ENCODE results near the gene RFT1.

The RFT1 gene

DNA sequence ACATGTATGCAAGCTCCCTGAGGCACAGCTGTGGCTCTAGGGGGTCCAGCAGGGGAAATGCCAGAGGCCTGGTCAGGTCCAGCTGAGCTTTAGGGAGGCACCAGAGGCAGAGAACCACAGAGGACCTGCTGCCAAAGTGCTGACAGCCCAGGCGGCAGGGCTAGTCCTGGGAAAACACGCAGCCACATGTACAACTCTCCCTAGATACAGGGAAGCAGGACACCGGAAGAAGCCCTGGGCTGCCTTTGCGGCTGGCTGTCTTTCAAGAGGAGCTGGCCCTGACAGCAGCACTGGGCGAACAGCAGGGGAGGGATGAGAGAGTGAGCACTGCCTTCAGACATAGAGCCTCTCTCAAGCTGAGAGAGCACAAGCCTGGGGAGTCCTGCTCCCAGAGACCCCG, 40.7 kb downstream of the RFT1 start:
- no peaks in the 10 kb centered on the region for H3K9me3 ChIP-seq (ENCODE audit: insufficient read depth, low read length, severe bottlenecking)
- H3K79me2 ChIP-seq (ENCODE audit: insufficient read depth, low read length) = no peaks in the 10 kb centered on the region
- peaks cover 5% of the 10 kb centered on the region for H4K20me1 ChIP-seq (ENCODE audit: insufficient read depth, low read length)
- no peak overlapping the region for H3K9ac ChIP-seq (ENCODE audit: low read depth, low read length)
- H2AFZ ChIP-seq (ENCODE audit: low read depth, low read length) = no peak overlapping the region
- DNase-seq (no peak), ATAC-seq (ENCODE audit: insufficient read depth, low read depth) (no peak; the same call in 2 of the 3 replicates)
- peaks cover 50% of the 10 kb centered on the region for H3K36me3 ChIP-seq (ENCODE audit: insufficient read depth, low read length)
- TF ChIP-seq, protein P1, sequence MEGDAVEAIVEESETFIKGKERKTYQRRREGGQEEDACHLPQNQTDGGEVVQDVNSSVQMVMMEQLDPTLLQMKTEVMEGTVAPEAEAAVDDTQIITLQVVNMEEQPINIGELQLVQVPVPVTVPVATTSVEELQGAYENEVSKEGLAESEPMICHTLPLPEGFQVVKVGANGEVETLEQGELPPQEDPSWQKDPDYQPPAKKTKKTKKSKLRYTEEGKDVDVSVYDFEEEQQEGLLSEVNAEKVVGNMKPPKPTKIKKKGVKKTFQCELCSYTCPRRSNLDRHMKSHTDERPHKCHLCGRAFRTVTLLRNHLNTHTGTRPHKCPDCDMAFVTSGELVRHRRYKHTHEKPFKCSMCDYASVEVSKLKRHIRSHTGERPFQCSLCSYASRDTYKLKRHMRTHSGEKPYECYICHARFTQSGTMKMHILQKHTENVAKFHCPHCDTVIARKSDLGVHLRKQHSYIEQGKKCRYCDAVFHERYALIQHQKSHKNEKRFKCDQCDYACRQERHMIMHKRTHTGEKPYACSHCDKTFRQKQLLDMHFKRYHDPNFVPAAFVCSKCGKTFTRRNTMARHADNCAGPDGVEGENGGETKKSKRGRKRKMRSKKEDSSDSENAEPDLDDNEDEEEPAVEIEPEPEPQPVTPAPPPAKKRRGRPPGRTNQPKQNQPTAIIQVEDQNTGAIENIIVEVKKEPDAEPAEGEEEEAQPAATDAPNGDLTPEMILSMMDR (IDR thresholded peaks at IDR 0.05; ENCODE audit: borderline replicate concordance, extremely low read depth, low read length, poor library complexity, severe bottlenecking) = no peak
- no peak for TF ChIP-seq EZH2 (IDR thresholded peaks at IDR 0.05; ENCODE audit: borderline replicate concordance, low read depth, low read length, severe bottlenecking)
- H3K4me2 ChIP-seq (ENCODE audit: insufficient read depth, low read length) = no peak overlapping the region
- no peak overlapping the region for H3K4me3 ChIP-seq (ENCODE audit: low read depth in 1 of 2, low read length in 2 of 2)
- H3K4me1 ChIP-seq (ENCODE audit: insufficient read depth, low read length) = no peaks in the 10 kb centered on the region
- no peak overlapping the region for H3K27ac ChIP-seq (ENCODE audit: low read length)
- H3K27me3 ChIP-seq (ENCODE audit: insufficient read depth, low read length, poor library complexity) = no peaks in the 10 kb centered on the region

DNA sequence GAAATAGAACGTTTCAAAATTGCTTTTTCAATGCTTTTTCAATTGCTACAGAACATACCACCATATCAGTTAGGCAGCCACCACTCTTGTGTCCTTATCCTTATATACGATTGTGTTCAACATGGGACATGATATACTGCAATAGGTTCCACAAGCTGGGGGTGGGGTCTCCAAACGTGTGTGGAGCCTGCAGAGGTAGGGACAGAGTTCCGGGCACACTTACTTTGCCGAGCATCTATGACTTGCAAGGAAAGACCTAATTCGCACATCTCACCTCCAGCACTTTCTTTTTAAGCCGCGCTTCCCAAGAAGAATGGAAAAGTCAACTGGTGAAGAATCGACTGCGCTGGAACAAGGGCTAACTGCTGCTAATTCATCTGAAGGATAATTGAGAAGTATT, 44.8 kb downstream of the RFT1 start:
- no peak for TF ChIP-seq EZH2 (IDR thresholded peaks at IDR 0.05; ENCODE audit: borderline replicate concordance, low read depth, low read length, severe bottlenecking)
- TF ChIP-seq, protein P1 (IDR thresholded peaks at IDR 0.05; ENCODE audit: borderline replicate concordance, extremely low read depth, low read length, poor library complexity, severe bottlenecking) = no peak
- no peak overlapping the region for H3K4me2 ChIP-seq (ENCODE audit: insufficient read depth, low read length)
- no peak for ATAC-seq (ENCODE audit: insufficient read depth, low read depth)

DNA sequence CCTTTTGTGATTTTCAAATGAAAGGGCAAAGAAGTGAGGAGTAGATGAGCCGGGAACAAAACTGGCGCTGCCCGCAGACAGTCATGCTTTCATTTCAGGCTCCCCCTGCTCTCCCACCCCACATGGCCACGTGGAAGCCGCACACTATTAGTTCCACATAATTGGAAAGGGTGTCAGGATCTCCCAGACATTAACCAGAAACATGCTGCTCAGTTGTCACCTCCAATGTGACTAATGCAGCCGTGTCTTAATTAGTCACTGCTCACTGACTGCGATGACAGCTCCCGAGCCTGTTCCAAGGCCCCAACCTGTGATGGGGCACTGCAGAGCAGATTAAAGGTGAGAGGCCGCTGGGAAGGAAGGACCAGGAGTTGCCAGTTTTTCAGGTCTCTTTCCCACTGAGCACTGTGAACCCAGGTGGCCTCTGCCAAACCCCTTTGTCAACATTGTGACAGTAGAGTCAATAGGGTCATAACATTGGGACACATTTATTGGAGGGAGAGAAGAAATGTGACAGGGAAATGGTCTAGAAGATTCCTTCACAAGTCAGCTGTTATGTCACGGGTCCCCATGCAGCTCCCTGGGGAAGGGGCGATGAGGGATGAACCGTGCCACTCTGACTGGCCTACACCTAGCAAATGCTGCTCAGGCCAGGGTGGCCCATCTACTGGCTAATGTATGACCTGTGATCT, 45.8 kb downstream of the RFT1 start:
- H3K9ac ChIP-seq (ENCODE audit: low read depth, low read length) = no peak overlapping the region
- no peak overlapping the region for H3K27ac ChIP-seq (ENCODE audit: low read length)
- no peaks in the 10 kb centered on the region for H3K4me1 ChIP-seq (ENCODE audit: insufficient read depth, low read length)
- 0 out of 2 replicates have a peak, but pooled peaks cover 6% of the 10 kb centered on the region for H3K36me3 ChIP-seq (ENCODE audit: insufficient read depth, low read length)
- no peak for TF ChIP-seq EZH2 (IDR thresholded peaks at IDR 0.05; ENCODE audit: borderline replicate concordance, low read depth, low read length, severe bottlenecking)
- TF ChIP-seq, protein P1 (IDR thresholded peaks at IDR 0.05; ENCODE audit: borderline replicate concordance, extremely low read depth, low read length, poor library complexity, severe bottlenecking) = no peak
- H3K79me2 ChIP-seq (ENCODE audit: insufficient read depth, low read length) = no peaks in the 10 kb centered on the region
- H3K4me2 ChIP-seq (ENCODE audit: insufficient read depth, low read length) = no peak overlapping the region
- ATAC-seq (ENCODE audit: insufficient read depth, low read depth) = no peak
- H3K4me3 ChIP-seq (ENCODE audit: low read depth in 1 of 2, low read length in 2 of 2) = no peak overlapping the region
- H3K9me3 ChIP-seq (ENCODE audit: insufficient read depth, low read length, severe bottlenecking) = no peaks in the 10 kb centered on the region
- H2AFZ ChIP-seq (ENCODE audit: low read depth, low read length) = no peak overlapping the region
- H4K20me1 ChIP-seq (ENCODE audit: insufficient read depth, low read length) = no peaks in the 10 kb centered on the region; the same call in 1 of the 2 replicates
- DNase-seq = no peak
- H3K27me3 ChIP-seq (ENCODE audit: insufficient read depth, low read length, poor library complexity) = no peaks in the 10 kb centered on the region

More for the DNA sequence above, 44.8 kb downstream of the RFT1 start:
- no peak for DNase-seq
- Histone ChIP-seq H3K4me3 (ENCODE audit: low read depth in 1 of 2, low read length in 2 of 2) (no peak overlapping the region), H3K27ac (ENCODE audit: low read length) (no peak overlapping the region), H3K27me3 (ENCODE audit: insufficient read depth, low read length, poor library complexity) (no peaks in the 10 kb centered on the region), H3K9me3 (ENCODE audit: insufficient read depth, low read length, severe bottlenecking) (no peaks in the 10 kb centered on the region), H3K79me2 (ENCODE audit: insufficient read depth, low read length) (no peaks in the 10 kb centered on the region), H3K9ac (ENCODE audit: low read depth, low read length) (no peak overlapping the region), H3K36me3 (ENCODE audit: insufficient read depth, low read length) (peaks cover 16% of the 10 kb centered on the region), H4K20me1 (ENCODE audit: insufficient read depth, low read length) (no peaks in the 10 kb centered on the region; the same call in 1 of the 2 replicates), H2AFZ (ENCODE audit: low read depth, low read length) (no peak overlapping the region), H3K4me1 (ENCODE audit: insufficient read depth, low read length) (no peaks in the 10 kb centered on the region)

Measured in DND-41 (cell line).